GM21825 (cell line): ENCODE measurements around the gene MMP14.

Source experiments
- ATAC-seq: cut with Tn5 transposase; IDR thresholded peaks from one replicate; pipeline ENCODE4 v1.9.1; 2021; ENCODE audit warnings: mild to moderate bottlenecking, moderate library complexity; ENCODE audit not compliant: unreplicated experiment

MMP14 gene

GRCh38 chr14:22883173-22883976 lies 47.0 kb downstream of the MMP14 start, which contains the start of gene REM2:
Gene REM2 (plus strand): TSS chr14:22883222. CDS start chr14:22883288, 66 bp downstream.
- ATAC-seq, result no peak

GRCh38 chr14:22884076-22884737 lies 47.8 kb downstream of the MMP14 start:
- no peak for ATAC-seq

GRCh38 chr14:22884738-22885523 lies 48.5 kb downstream of the MMP14 start:
- no peak for ATAC-seq

- ATAC-seq, result no peak
Observed at GRCh38 chr14:22885975-22886374, 49.6 kb downstream of the MMP14 start.

- peak; percentile 42 for ATAC-seq
Observed at GRCh38 chr14:22886500-22887259, 50.3 kb downstream of the MMP14 start.

GRCh38 chr14:22887260-22887989 lies 51.0 kb downstream of the MMP14 start:
- ATAC-seq, result peak; percentile 38

GRCh38 chr14:22887990-22888378 lies 51.6 kb downstream of the MMP14 start:
- ATAC-seq, result peak; percentile 38

GRCh38 chr14:22888662-22889061 lies 52.3 kb downstream of the MMP14 start:
- no peak for ATAC-seq

GRCh38 chr14:22890416-22890815 lies 54.0 kb downstream of the MMP14 start:
- no peak for ATAC-seq

- ATAC-seq, result no peak
Observed at GRCh38 chr14:22892488-22892887, 56.1 kb downstream of the MMP14 start.

- no peak for ATAC-seq
Observed at GRCh38 chr14:22893706-22894105, 57.3 kb downstream of the MMP14 start.

GRCh38 chr14:22895402-22895801 lies 59.0 kb downstream of the MMP14 start:
- ATAC-seq, result no peak

GRCh38 chr14:22896356-22896755 lies 60.0 kb downstream of the MMP14 start:
- ATAC-seq, result no peak

- no peak for ATAC-seq
Observed at GRCh38 chr14:22896760-22897159, 60.4 kb downstream of the MMP14 start.

- ATAC-seq, result no peak
Observed at GRCh38 chr14:22897357-22897756, 61.0 kb downstream of the MMP14 start.
